ENCODE results near the gene GNPTAB. TPM values are rescaled to one million over a fixed set of nuclear protein-coding genes. Genes with fewer than 3 reads are reported as not detected.
"Not testable (repeated sequence)": the region's sequence is repeated elsewhere in the genome, so short reads cannot be mapped to it uniquely, and the experiment has no call there.

The GNPTAB gene
- total RNA-seq, 1 donor from 2014 or later = 46.0 TPM

GRCh38 chr12:101738920-101739665 lies 91.7 kb downstream of the GNPTAB start, which contains the start of gene SYCP3:
TSS of gene SYCP3 (minus strand) at chr12:101739462. CDS start at chr12:101737935, 1,527 bp downstream.
- no peak for DNase-seq (ENCODE audit: low spot score)

GRCh38 chr12:101737476-101737875 lies 93.3 kb downstream of the GNPTAB start:
- peak; percentile 40 for DNase-seq (ENCODE audit: low spot score)

DNA sequence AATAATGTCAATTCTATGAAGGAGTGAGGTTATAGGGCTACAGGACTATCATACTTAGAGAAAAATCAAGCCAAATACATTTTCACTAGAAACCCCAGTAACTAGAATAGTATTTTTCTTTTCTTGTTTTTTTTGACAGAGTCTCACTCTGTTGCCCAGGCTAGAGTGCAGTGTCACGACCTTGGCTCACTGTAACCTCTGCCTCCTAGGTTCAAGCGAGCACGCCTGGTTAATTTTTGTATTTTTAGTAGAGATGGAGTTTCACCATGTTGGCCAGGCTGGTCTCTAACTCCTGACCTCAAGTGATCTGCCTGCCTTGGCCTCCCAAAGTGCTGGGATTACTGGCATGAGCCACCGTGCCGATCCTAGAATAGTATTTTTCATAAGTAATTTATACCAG lies 96.3 kb downstream of the GNPTAB start:
- not testable (repeated sequence) for DNase-seq (ENCODE audit: low spot score)

DNA sequence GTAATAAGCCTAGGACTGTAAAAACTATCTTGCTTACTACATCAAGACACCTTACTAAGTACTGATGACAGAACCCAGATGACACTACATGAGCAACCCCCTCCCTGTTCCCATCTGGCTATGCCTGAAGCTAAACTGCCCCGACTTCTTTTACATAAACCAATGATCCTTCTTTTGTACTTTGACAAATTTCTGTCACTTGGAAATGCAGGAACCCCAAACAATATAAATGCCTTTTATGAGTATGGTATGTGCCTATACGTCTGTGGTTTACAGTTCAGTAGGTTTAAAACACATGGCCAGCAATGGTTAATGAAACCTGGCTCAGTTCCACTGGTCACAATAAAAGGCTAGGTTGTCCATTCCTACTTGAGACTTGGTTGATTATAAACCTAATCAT lies 97.6 kb downstream of the GNPTAB start:
- peak; percentile 35 for DNase-seq (ENCODE audit: low spot score)

DNA sequence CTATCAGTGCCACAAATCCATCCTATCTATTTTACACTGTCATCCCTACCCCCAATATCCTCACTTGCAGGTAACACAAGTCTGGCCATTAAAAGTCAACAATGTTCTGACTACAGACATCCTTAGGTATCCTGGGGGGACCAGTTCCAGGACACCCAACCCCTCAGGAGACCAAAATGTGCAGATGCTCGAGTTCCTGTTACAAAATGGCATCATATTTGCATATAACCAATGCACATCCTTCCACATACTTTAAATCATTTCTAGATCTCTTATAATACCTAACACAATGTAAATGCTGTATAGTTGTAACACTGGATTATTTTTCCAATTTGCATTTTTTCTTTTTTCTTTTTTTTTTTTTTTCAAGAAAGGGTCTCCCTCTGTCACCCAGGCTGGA lies 98.4 kb downstream of the GNPTAB start:
- DNase-seq (ENCODE audit: low spot score) = no peak

DNA sequence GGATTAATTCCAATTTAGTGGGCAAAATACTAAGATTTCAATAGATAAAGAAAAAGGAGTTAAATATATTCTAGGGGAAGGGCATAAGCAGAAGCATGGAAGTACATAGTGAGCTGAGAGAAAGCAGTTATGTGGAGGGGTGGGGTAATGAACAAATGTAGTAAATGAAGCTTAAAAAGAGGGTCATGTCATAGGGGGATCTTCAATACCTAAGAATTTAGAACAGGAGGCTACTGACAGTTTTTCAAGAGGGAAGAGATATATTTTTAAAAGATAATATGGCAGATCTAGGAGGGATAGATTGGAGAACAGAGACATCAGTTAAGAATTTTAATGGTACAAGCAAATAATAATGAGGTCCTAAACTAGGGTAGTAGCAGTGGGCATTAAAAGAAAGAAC lies 100.9 kb downstream of the GNPTAB start:
- DNase-seq (ENCODE audit: low spot score) = no peak

DNA sequence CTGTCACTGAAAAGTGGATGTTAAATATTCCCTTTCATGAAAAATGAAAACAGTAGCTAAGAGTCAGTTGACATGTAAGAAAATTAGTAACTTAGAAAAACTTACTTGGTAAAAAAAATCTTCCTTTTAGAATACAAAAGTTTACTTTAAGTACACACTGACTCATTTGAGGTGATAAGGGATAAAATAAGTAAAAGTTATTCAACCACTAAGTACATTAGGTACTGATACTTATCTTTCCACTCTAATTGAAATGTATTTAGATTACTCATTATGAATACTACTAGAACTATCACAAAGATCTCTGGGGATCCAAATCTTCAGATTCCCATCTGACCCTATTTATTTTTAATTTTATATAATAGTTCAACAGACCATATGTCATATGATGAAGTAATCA lies 103.7 kb downstream of the GNPTAB start:
- DNase-seq (ENCODE audit: low spot score) = no peak

GRCh38 chr12:101722392-101722791 lies 108.4 kb downstream of the GNPTAB start:
- DNase-seq (ENCODE audit: low spot score) = peak; percentile 52

DNA sequence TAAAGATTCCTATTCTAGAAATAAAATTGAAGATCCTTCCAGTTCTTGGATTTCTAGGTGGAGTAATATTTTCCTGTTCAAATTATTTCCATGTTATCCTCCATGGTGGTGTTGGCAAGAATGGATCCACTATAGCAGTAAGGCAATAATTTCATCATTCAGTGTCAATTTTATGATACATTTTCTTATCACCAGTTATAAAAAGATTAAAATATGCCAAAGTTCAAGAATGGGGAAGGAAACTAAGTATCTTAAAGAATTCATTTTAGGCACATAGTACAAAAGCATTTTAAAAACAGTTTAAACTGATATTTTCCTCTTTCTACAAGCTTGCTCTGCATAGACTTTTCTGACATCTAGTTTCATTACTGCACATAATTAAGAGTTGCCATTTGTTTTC lies 110.6 kb downstream of the GNPTAB start:
- DNase-seq (ENCODE audit: low spot score) = no peak

DNA sequence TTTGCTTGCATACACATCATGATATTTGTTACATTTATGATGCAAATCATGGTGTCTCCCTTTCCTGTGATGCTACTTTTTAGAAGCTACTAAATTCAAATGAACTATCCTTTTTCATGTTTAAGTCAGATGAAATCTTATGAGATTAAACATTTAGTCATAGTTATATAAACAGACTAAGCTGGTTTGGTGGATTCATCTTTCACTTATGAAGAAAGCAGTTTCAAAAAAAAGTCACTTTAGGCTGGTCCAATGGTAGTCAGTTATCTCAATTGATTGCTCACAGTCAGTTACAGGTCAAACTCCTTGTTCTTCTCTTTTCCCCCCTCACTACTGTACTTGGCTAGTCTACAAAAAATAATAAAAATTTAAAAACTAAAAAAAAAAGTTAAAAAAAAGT lies 111.2 kb downstream of the GNPTAB start:
- DNase-seq (ENCODE audit: low spot score) = no peak

GRCh38 chr12:101714877-101715444 lies 115.8 kb downstream of the GNPTAB start:
- no peak for DNase-seq (ENCODE audit: low spot score)

GRCh38 chr12:101713930-101714329 lies 116.8 kb downstream of the GNPTAB start:
- no peak for DNase-seq (ENCODE audit: low spot score)

GRCh38 chr12:101713059-101713682 lies 117.6 kb downstream of the GNPTAB start:
- peak; percentile 48 for DNase-seq (ENCODE audit: low spot score)

DNA sequence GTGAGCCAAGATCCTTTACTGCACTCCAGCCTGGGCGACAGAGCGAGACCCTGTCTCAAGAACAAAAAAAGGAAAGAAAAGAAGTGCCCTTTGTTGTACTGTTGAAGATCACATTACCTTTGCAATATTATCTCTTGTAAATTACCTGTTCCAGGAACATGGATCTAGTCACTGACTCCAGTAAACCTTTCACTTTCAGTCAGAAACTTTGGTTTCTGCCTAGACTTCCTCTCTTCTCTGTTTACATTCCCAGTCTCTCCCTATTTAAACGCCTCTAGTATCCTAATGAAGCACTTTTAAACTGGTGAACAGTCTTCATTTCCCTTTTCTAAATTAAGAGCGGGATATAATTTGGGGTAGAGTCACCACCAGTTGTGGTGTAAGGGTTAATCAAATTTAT lies 120.5 kb downstream of the GNPTAB start:
- DNase-seq (ENCODE audit: low spot score) = no peak

DNA sequence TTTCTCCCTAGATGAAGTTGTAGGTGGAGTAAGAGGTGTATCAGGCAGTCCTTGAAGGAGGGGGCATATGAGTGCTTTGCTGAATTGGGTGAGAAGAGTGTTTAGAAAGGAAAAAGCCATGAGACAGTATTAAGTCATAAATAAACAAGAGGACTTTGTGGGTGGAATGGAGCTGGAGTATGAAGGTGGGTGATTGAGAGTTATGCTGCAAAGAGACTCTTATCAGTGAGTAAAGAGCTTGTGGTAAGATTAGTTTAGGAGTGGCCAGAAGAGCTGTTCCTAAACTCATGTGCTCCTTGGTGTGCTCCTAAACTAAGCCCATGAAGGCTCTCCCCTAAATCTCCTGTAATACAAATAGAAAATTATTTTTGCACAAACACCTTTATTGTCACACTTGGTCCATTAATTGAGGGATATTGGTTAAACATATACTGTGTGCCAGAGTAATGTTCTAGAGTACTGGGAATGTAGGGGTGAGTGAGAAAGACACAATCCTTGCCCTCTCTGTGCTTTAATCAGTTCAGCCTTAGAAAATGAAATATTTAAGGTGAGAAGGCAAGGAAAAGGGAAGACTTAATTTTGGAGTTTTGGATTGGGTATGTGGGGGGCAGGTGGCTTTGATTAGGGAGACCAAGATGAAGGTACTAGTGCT lies 123.5 kb downstream of the GNPTAB start:
- no peak for DNase-seq (ENCODE audit: low spot score)

GRCh38 chr12:101706403-101706802 lies 124.4 kb downstream of the GNPTAB start:
- no peak for DNase-seq (ENCODE audit: low spot score)

DNA sequence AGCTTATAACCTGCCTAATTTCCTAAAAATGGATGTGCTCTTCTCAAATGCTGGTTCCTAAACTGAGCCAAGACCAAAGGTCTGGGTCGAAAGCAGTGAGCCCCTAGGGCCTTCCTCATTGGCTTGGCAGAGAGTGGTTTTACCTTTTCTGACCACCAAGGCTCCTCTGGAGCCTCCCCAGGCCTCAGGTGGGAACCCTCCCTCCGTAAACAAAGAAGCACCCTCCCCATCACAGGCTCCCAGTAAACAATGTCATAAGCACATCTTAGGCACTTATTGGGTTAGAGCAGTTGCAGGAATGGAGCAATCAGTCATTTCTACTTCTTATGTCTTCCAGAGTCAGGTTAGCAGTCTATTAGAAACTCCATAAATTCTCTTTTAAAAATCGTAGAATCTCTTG lies 127.3 kb downstream of the GNPTAB start:
- no peak for DNase-seq (ENCODE audit: low spot score)

- no peak for DNase-seq (ENCODE audit: low spot score)
These were observed 130.4 kb downstream of the GNPTAB start for GRCh38 chr12:101700299-101700820.

DNA sequence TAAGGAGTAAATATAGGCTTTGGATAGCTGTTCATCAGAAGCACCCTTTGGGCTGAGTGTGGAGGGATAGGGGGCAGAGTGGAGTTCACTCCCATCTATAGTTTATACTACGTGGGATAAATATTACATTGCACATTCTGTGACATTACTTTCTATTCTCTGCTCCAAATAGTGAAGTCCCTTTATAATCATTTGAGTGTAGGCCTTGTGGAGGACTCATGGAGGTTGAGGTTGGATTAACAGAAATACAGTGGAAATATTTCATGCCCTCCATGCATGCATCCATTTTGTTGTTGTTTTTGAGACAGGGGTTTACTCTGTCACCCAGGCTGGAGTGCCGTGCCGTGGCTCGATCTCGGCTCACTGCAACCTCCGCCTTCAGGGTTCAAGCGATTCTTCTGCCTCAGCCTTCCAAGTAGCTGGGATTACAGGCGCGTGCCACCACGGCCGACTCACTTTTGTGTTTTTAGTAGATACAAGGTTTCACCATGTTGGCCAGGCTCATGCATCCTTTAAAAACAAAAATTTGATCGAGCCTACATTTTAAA lies 131.9 kb downstream of the GNPTAB start:
- DNase-seq (ENCODE audit: low spot score) = no peak

- DNase-seq (ENCODE audit: low spot score) = peak; percentile 49
These were observed 132.6 kb downstream of the GNPTAB start for GRCh38 chr12:101697930-101698799.

Data from umbilical cord (tissue), 2 donors.